Measurements from ENCODE around the gene NFKBIB.
"Not testable (repeated sequence)": the region's sequence is repeated elsewhere in the genome, so short reads cannot be mapped to it uniquely, and the experiment has no call there.

DNA sequence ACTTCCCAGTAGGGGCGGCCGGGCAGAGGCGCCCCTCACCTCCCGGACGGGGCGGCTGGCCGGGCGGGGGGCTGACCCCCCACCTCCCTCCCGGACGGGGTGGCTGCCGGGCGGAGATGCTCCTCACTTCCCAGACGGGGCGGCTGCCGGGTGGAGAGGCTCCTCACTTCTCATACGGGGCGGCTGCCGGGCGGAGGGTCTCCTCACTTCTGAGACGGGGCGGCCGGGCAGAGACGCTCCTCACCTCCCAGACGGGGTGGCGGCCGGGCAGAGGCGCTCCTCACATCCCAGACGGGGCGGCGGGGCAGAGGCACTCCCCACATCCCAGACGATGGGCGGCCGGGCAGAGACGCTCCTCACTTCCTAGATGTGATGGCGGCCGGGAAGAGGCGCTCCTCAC lies 44.0 kb upstream of the NFKBIB start:
- TF ChIP-seq, protein P1, sequence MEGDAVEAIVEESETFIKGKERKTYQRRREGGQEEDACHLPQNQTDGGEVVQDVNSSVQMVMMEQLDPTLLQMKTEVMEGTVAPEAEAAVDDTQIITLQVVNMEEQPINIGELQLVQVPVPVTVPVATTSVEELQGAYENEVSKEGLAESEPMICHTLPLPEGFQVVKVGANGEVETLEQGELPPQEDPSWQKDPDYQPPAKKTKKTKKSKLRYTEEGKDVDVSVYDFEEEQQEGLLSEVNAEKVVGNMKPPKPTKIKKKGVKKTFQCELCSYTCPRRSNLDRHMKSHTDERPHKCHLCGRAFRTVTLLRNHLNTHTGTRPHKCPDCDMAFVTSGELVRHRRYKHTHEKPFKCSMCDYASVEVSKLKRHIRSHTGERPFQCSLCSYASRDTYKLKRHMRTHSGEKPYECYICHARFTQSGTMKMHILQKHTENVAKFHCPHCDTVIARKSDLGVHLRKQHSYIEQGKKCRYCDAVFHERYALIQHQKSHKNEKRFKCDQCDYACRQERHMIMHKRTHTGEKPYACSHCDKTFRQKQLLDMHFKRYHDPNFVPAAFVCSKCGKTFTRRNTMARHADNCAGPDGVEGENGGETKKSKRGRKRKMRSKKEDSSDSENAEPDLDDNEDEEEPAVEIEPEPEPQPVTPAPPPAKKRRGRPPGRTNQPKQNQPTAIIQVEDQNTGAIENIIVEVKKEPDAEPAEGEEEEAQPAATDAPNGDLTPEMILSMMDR (IDR thresholded peaks at IDR 0.05; ENCODE audit: low read depth, low read length, poor library complexity, severe bottlenecking): not testable (repeated sequence)
- TF ChIP-seq EZH2phosphoT487 (IDR thresholded peaks at IDR 0.05; ENCODE audit: borderline replicate concordance, low read length): not testable (repeated sequence)

All from DOHH2 (cell line).